Endothelial cell of umbilical vein (primary cell): ENCODE results near the gene TPSG1. TPM values are rescaled to one million over a fixed set of nuclear protein-coding genes. Genes with fewer than 3 reads are reported as not detected.

Experiments used
- BruUV-seq: library from RNA; stranded (reverse); fragments of 400-500 nt; replicated peaks from 2 replicates; lab custom pipeline; 2021; lab: Mats Ljungman, UMichigan
- CTCF ChIA-PET: fragments of 300-600, 350-600 bp; sonication (Branson Sonifier 250); formaldehyde crosslinking; loops from one replicate; lab custom pipeline; 2021; ENCODE audit warnings: antibody characterized with exemption, inconsistent platforms; lab: Charles Lee
- POLR2A ChIA-PET: fragments of 300-600, 350-600 bp; sonication (Branson Sonifier 250); formaldehyde crosslinking; loops from one replicate; lab custom pipeline; 2021; ENCODE audit warnings: antibody characterized with exemption, inconsistent platforms; lab: Charles Lee
- DNase-seq: peaks from one replicate; pipeline ENCODE4 v3.0.0-alpha.2; 2011; ENCODE audit warnings: low read depth, low spot score
- FAIRE-seq: peaks from 2 replicates; lab custom pipeline; 2011; peaks lifted over from hg19 to GRCh38; lab: Jason Lieb, UNC
- H2AFZ ChIP-seq: 2 replicates; pipeline ENCODE4 v1.6.0; 2012; ENCODE audit warnings: low read depth, low read length, control low read depth, inconsistent platforms
- H3K27ac ChIP-seq: 2 replicates; pipeline ENCODE4 v1.5.1; 2011; ENCODE audit warnings: low read depth, mild to moderate bottlenecking, control low read depth, low read length, moderate library complexity; ENCODE audit not compliant: insufficient read depth
- H3K27me3 ChIP-seq, 2 experiments: 2 replicates each; pipeline versions ENCODE4 v1.6.0 to v1.6.1; 2011; ENCODE audit warnings: low read length in 2 of 2, mixed read lengths in 1 of 2; ENCODE audit not compliant: control insufficient read depth in 2 of 2, insufficient read depth in 2 of 2
- H3K36me3 ChIP-seq, 2 experiments: 2 replicates in 1 of 2; 3 replicates in 1 of 2; pipeline ENCODE4 v1.5.1; 2011; ENCODE audit warnings: low read length in 2 of 2, mild to moderate bottlenecking in 1 of 2, moderate library complexity in 1 of 2; ENCODE audit not compliant: control insufficient read depth in 2 of 2, insufficient read depth in 2 of 2; ENCODE audit errors: extremely low read depth in 1 of 2
- H3K4me1 ChIP-seq: 3 replicates; pipeline ENCODE4 v1.5.1; 2011; ENCODE audit warnings: mild to moderate bottlenecking, low read length; ENCODE audit not compliant: control insufficient read depth, insufficient read depth; ENCODE audit errors: extremely low read depth
- H3K4me2 ChIP-seq: 2 replicates; pipeline ENCODE4 v1.6.1; 2011; ENCODE audit warnings: low read length, control low read depth, mixed read lengths; ENCODE audit not compliant: insufficient read depth
- H3K4me3 ChIP-seq, 3 experiments: fragments of 200-600 bp in 1 of 3; sonication (generic), shearing (Covaris generic) in 1 of 3; replicated peaks in 1 of 3; 2 replicates each; pipeline ENCODE4 v1.5.1; 2011 to 2016; ENCODE audit warnings: control low read depth in 3 of 3, low read length in 3 of 3, mild to moderate bottlenecking in 2 of 3, inconsistent platforms in 1 of 3, low read depth in 1 of 3, moderate library complexity in 1 of 3; ENCODE audit not compliant: insufficient read depth in 1 of 3
- H3K79me2 ChIP-seq: 2 replicates; pipeline ENCODE4 v1.6.0; 2012; ENCODE audit warnings: low read length, inconsistent platforms; ENCODE audit not compliant: control insufficient read depth, insufficient read depth
- H3K9ac ChIP-seq: replicated peaks from 2 replicates; pipeline ENCODE3; 2011; ENCODE audit warnings: low read length, control low read depth; ENCODE audit not compliant: insufficient read depth; ENCODE audit errors: extremely low read depth
- H3K9me1 ChIP-seq: replicated peaks from 3 replicates; pipeline ENCODE4 v1.6.0; 2011; ENCODE audit warnings: mild to moderate bottlenecking, low read length; ENCODE audit not compliant: control insufficient read depth, insufficient read depth; ENCODE audit errors: extremely low read depth
- H3K9me3 ChIP-seq: replicated peaks from 2 replicates; pipeline ENCODE4 v1.5.1; 2012; ENCODE audit warnings: low read length, inconsistent platforms; ENCODE audit not compliant: control insufficient read depth, insufficient read depth
- H4K20me1 ChIP-seq: replicated peaks from 2 replicates; pipeline ENCODE3; 2011; ENCODE audit warnings: mild to moderate bottlenecking, low read length; ENCODE audit not compliant: control insufficient read depth, insufficient read depth; ENCODE audit errors: extremely low read depth
- EZH2 ChIP-seq: IDR thresholded peaks from 2 replicates; pipeline ENCODE4 v1.6.1; 2012; ENCODE audit warnings: borderline replicate concordance, low read depth, mild to moderate bottlenecking, moderate library complexity, low read length, inconsistent platforms; ENCODE audit not compliant: severe bottlenecking
- FOS ChIP-seq: IDR thresholded peaks from 2 replicates; pipeline ENCODE4 v1.6.1; 2011; ENCODE audit warnings: mild to moderate bottlenecking, low read length, moderate library complexity, borderline replicate concordance; ENCODE audit not compliant: insufficient read depth
- GATA2 ChIP-seq: IDR thresholded peaks from 2 replicates; pipeline ENCODE4 v1.7.0; 2011; ENCODE audit warnings: low read depth, mild to moderate bottlenecking, moderate library complexity, mixed read lengths, low read length; ENCODE audit not compliant: insufficient read length, insufficient read depth
- JUN ChIP-seq: IDR thresholded peaks from 2 replicates; pipeline ENCODE4 v1.6.1; 2011; ENCODE audit warnings: borderline replicate concordance, low read depth; ENCODE audit not compliant: insufficient read length, insufficient read depth
- MYC ChIP-seq: IDR thresholded peaks from one replicate; pipeline ENCODE4 v1.6.1; 2011; ENCODE audit warnings: mild to moderate bottlenecking, low read depth, low read length
- POLR2A ChIP-seq: IDR thresholded peaks from 2 replicates; pipeline ENCODE4 v1.6.1; 2012; ENCODE audit warnings: low read depth, mild to moderate bottlenecking, control low read depth, low read length
- POLR2AphosphoS5 ChIP-seq: IDR thresholded peaks from 2 replicates; pipeline ENCODE4 v1.6.1; 2012; ENCODE audit warnings: low read depth, mild to moderate bottlenecking, control low read depth, low read length, moderate library complexity; ENCODE audit not compliant: insufficient read depth
- dilution Hi-C: fragments of 300-500 bp; cut with MboI; formaldehyde crosslinking; loops from one replicate; pipeline ENCODE4 v1.15.0; 2019; ENCODE audit warnings: low sequenced_read_pairs; ENCODE audit not compliant: extremely low pct_ligation_motif_present
- intact Hi-C: fragments of 100-400 bp; cut with micrococcal nuclease; formaldehyde crosslinking; loops from one replicate; pipeline ENCODE4 v1.10.0; 2022
- polyA plus RNA-seq, 4 experiments: library from polyadenylated mRNA; depleted of rRNA in 3 of 4; stranded (reverse) in 3 of 4; unstranded in 1 of 4; fragments of >200 nt; gene quantifications; 2 replicates each; pipeline versions ENCODE4 v1.2.1 to v1.2.3, GENCODE V29; 2011 to 2012; ENCODE audit warnings: missing spikeins in 1 of 4
- total RNA-seq: library from RNA; stranded (reverse); gene quantifications from 2 replicates; pipeline ENCODE4 v1.2.3, GENCODE V29; 2021
- TF ChIP-seq, protein P1 (sequence below): IDR thresholded peaks from 2 replicates; pipeline ENCODE4 v1.6.1; 2011; ENCODE audit not compliant: insufficient read depth, insufficient read length
- TF ChIP-seq, protein P2 (sequence below), 2 donors: IDR thresholded peaks; 1 replicate in 1 of 2; 2 replicates in 1 of 2; pipeline ENCODE4 v1.5.1; 2011; ENCODE audit warnings: low read length in 2 of 2, mild to moderate bottlenecking in 2 of 2, moderate library complexity in 2 of 2, control low read depth in 1 of 2, inconsistent platforms in 1 of 2, low read depth in 1 of 2; ENCODE audit not compliant: insufficient read depth in 1 of 2; ENCODE audit errors: extremely low read depth in 1 of 2

Gene TPSG1
- total and polyA plus RNA-seq, 2 donors (not counting 3 experiments of a cell fraction or from before 2014, with no cell fraction given) = not detected

DNA sequence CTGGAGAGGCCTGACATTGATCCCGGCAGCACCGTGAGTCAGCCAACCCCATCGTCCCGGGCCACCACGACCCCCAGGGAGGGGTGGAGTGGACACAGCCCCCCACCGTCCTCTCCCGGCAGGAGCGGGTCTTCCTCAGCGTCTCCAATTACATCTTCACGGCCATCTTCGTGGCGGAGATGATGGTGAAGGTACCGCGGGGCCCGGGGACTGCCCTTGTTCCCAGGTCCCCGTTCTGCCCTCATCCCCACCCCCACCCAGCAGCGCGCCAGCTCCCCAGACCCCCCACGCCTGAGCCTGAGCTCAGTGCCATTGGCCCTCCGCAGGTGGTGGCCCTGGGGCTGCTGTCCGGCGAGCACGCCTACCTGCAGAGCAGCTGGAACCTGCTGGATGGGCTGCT is 14.6 kb downstream of the TPSG1 start:
- DNase-seq (no peak), FAIRE-seq (no peak)
- Histone ChIP-seq H3K4me1 (no peaks in the 10 kb centered on the region), H3K9me1 (no peaks in the 10 kb centered on the region), H3K4me3 (no peak overlapping the region), H3K27ac (no peak overlapping the region), H3K9me3 (no peaks in the 10 kb centered on the region), H4K20me1 (no peaks in the 10 kb centered on the region), H3K36me3 (no peaks in the 10 kb centered on the region), H3K4me2 (no peak overlapping the region), H3K9ac (no peak overlapping the region), H3K27me3 (no peaks in the 10 kb centered on the region), H3K79me2 (no peaks in the 10 kb centered on the region), H2AFZ (no peak overlapping the region)
- POLR2A ChIA-PET = interaction anchor here (0.9 kb wide), 1 partner anchor 34 kb away, joined by 3 read pairs; no protein-coding TSS in a partner anchor
- intact Hi-C loops (no loop called here), dilution Hi-C loops (no loop called here)
- CTCF ChIA-PET = no interaction called here
- BruUV-seq = no TSS peak
- no peak for TF ChIP-seq MYC
- no peak for TF ChIP-seq FOS
- TF ChIP-seq POLR2AphosphoS5 = no peak
- TF ChIP-seq, protein P1, sequence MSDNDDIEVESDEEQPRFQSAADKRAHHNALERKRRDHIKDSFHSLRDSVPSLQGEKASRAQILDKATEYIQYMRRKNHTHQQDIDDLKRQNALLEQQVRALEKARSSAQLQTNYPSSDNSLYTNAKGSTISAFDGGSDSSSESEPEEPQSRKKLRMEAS = no peak
- no peak for TF ChIP-seq POLR2A
- TF ChIP-seq EZH2 = no peak
- TF ChIP-seq, protein P2, sequence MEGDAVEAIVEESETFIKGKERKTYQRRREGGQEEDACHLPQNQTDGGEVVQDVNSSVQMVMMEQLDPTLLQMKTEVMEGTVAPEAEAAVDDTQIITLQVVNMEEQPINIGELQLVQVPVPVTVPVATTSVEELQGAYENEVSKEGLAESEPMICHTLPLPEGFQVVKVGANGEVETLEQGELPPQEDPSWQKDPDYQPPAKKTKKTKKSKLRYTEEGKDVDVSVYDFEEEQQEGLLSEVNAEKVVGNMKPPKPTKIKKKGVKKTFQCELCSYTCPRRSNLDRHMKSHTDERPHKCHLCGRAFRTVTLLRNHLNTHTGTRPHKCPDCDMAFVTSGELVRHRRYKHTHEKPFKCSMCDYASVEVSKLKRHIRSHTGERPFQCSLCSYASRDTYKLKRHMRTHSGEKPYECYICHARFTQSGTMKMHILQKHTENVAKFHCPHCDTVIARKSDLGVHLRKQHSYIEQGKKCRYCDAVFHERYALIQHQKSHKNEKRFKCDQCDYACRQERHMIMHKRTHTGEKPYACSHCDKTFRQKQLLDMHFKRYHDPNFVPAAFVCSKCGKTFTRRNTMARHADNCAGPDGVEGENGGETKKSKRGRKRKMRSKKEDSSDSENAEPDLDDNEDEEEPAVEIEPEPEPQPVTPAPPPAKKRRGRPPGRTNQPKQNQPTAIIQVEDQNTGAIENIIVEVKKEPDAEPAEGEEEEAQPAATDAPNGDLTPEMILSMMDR (IDR thresholded peaks at IDR 0.05; ENCODE audit: extremely low read depth in 1 of 2, insufficient read depth in 1 of 2, low read depth in 1 of 2, low read length in 2 of 2) = no peak
- TF ChIP-seq GATA2 = no peak
- no peak for TF ChIP-seq JUN
